Liver (tissue), 9 donors: ENCODE data around the gene CD79B. TPM values are rescaled to one million over a fixed set of nuclear protein-coding genes. Genes with fewer than 3 reads are reported as not detected.

ENCODE experiments used
- DNase-seq: peaks from one replicate; pipeline ENCODE4 v3.0.0-alpha.2; 2017; ENCODE audit warnings: low spot score
- H3K27ac ChIP-seq, 2 donors: one replicate each; pipeline ENCODE4 v1.7.0; 2013; ENCODE audit warnings: inconsistent platforms in 2 of 2, low read length in 2 of 2, control low read depth in 1 of 2, low read depth in 1 of 2, mild to moderate bottlenecking in 1 of 2
- H3K27me3 ChIP-seq, 4 donors: one replicate each; pipeline versions ENCODE4 v1.6.1 to v1.7.0; 2013; ENCODE audit warnings: low read length in 3 of 4, inconsistent platforms in 1 of 4, mild to moderate bottlenecking in 1 of 4, moderate library complexity in 1 of 4; ENCODE audit not compliant: control insufficient read depth in 4 of 4, insufficient read depth in 4 of 4
- H3K36me3 ChIP-seq, 4 donors: one replicate each; pipeline versions ENCODE4 v1.6.1 to v1.7.0; 2013; ENCODE audit warnings: low read length in 3 of 4, mild to moderate bottlenecking in 3 of 4, low read depth in 1 of 4, moderate library complexity in 1 of 4; ENCODE audit not compliant: control insufficient read depth in 4 of 4, insufficient read depth in 3 of 4
- H3K4me1 ChIP-seq, 4 donors: one replicate each; pipeline versions ENCODE4 v1.6.1 to v1.7.0; 2013; ENCODE audit warnings: low read length in 3 of 4, mild to moderate bottlenecking in 3 of 4, moderate library complexity in 1 of 4; ENCODE audit not compliant: control insufficient read depth in 4 of 4, insufficient read depth in 4 of 4
- H3K4me3 ChIP-seq, 3 donors: one replicate each; pipeline versions ENCODE4 v1.6.1 to v1.7.0; 2013; ENCODE audit warnings: low read length in 3 of 3, control low read depth in 1 of 3, low read depth in 1 of 3, mild to moderate bottlenecking in 1 of 3
- H3K9ac ChIP-seq, 2 donors: one replicate each; pipeline ENCODE4 v1.7.0; 2013; ENCODE audit warnings: low read length in 2 of 2, mild to moderate bottlenecking in 2 of 2, moderate library complexity in 2 of 2, control low read depth in 1 of 2, low read depth in 1 of 2
- H3K9me3 ChIP-seq, 4 donors: one replicate each; pipeline versions ENCODE4 v1.6.1 to v1.7.0; 2013; ENCODE audit warnings: low read length in 3 of 4; ENCODE audit not compliant: control insufficient read depth in 4 of 4
- FOXA1 ChIP-seq: IDR thresholded peaks from 2 replicates; pipeline ENCODE4 v1.6.1; 2016; ENCODE audit warnings: antibody characterized with exemption
- JUND ChIP-seq, 2 donors: IDR thresholded peaks; 2 replicates each; pipeline ENCODE4 v1.6.1; 2016; ENCODE audit warnings: antibody characterized with exemption in 2 of 2
- RAD21 ChIP-seq, 2 donors: IDR thresholded peaks; 2 replicates each; pipeline ENCODE4 v1.6.1; 2016; ENCODE audit warnings: antibody characterized with exemption in 2 of 2, mild to moderate bottlenecking in 2 of 2
- REST ChIP-seq: IDR thresholded peaks from 2 replicates; pipeline ENCODE4 v1.6.1; 2016; ENCODE audit warnings: antibody characterized with exemption, mild to moderate bottlenecking
- RXRA ChIP-seq, 2 donors: IDR thresholded peaks; 2 replicates each; pipeline ENCODE4 v1.6.1; 2017 to 2018; ENCODE audit warnings: antibody characterized with exemption in 2 of 2, mild to moderate bottlenecking in 1 of 2
- YY1 ChIP-seq: IDR thresholded peaks from 2 replicates; pipeline ENCODE4 v1.6.1; 2016; ENCODE audit warnings: antibody characterized with exemption, mild to moderate bottlenecking
- ZBTB33 ChIP-seq: IDR thresholded peaks from 2 replicates; pipeline ENCODE4 v1.6.1; 2016; ENCODE audit warnings: antibody characterized with exemption
- WGBS: extraction: QIAGEN DNeasy Blood & Tissue Kit; methylation state at CpG from one replicate; pipeline ENCODE4 v1.1.7; 2013; 5-methylcytosine and 5-hydroxymethylcytosine counted together
- polyA plus RNA-seq, 2 donors: library from polyadenylated mRNA; stranded (reverse) in 1 of 2; unstranded in 1 of 2; fragments of 200-250 nt in 1 of 2; fragments of >200 nt in 1 of 2; fragmentation: Nextera tagmentation in 1 of 2; extraction: Ambion mirVana in 1 of 2; gene quantifications; one replicate each; pipeline versions ENCODE4 v1.2.1 to v1.2.3, GENCODE V29; 2013 to 2015
- total RNA-seq, 2 donors: library from RNA; depleted of rRNA; stranded (reverse); fragments of >200 nt; gene quantifications; one replicate each; pipeline ENCODE4 v1.2.3, GENCODE V29; 2014
- TF ChIP-seq, protein P1 (sequence below): IDR thresholded peaks from 2 replicates; pipeline ENCODE4 v1.6.1; 2016; ENCODE audit warnings: antibody characterized with exemption
- donor health status: healthy.
- donor health status: healthy.
- donor health status: healthy.
- donor health status: healthy.
- donor health status: healthy.

The CD79B gene
- total and polyA plus RNA-seq, 4 donors, result 1.3 to 6.5 (median 3.5) TPM

- no peak within 1 kb of the TSS for H3K9ac ChIP-seq
- DNase-seq, result no peak
- H3K4me3 ChIP-seq, result no peak within 1 kb of the TSS
- WGBS, result 94% methylated on average over 14 of the region's 14 CpGs
- H3K4me1 ChIP-seq, result no peaks in the 10 kb centered on the region
- H3K27me3 ChIP-seq, result no peaks in the 10 kb centered on the region
- no peaks in the 10 kb centered on the region for H3K9me3 ChIP-seq
- TF ChIP-seq ZBTB33 (no peak), RXRA (IDR thresholded peaks at IDR 0.05) (no peak), YY1 (no peak), JUND (IDR thresholded peaks at IDR 0.05) (no peak), REST (no peak)
- no peaks in the 10 kb centered on the region for H3K36me3 ChIP-seq
- no peak within 1 kb of the TSS for H3K27ac ChIP-seq
Measured at GRCh38 chr17:63972796-63973195, 40.7 kb upstream of the CD79B start, which contains the start of gene SCN4A. TSS of gene SCN4A (minus strand) at chr17:63972918. CDS start at chr17:63972841, 77 bp downstream.

DNA sequence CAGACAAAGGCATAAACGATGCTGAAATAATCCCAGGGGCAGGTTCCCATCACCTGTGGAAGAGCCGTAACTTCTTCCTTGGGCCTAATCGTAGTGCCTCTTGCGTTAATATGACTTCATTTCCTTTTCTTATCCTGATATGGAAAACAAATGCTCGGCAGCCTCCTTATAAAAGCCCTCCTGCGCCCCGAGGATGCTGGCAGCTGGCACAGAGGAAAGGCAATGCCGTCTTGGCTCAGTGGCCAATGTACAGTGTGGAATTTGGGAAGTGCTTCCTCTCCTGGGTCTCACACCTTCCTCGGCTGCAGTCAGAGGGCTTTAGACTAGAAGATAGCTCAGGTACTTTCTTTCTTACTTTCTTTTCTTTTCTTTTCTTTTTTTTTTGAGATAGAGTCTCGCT lies 37.1 kb upstream of the CD79B start:
- no peaks in the 10 kb centered on the region for H3K36me3 ChIP-seq
- TF ChIP-seq, protein P1, sequence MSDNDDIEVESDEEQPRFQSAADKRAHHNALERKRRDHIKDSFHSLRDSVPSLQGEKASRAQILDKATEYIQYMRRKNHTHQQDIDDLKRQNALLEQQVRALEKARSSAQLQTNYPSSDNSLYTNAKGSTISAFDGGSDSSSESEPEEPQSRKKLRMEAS, result no peak
- no peak for TF ChIP-seq RAD21 (IDR thresholded peaks at IDR 0.05)
- no peak for TF ChIP-seq REST
- no peak for TF ChIP-seq FOXA1
- no peak for TF ChIP-seq YY1
- no peak for DNase-seq
- H3K9me3 ChIP-seq, result no peaks in the 10 kb centered on the region
- 78% methylated on average over 10 of the region's 10 CpGs for WGBS
- no peak overlapping the region for H3K4me3 ChIP-seq
- H3K27ac ChIP-seq, result no peak overlapping the region
- no peaks in the 10 kb centered on the region for H3K27me3 ChIP-seq
- H3K9ac ChIP-seq, result no peak overlapping the region
- no peaks in the 10 kb centered on the region for H3K4me1 ChIP-seq
